Choroid plexus epithelial cell (primary cell): Measurements from ENCODE around the gene PDIA4.
"Not testable (repeated sequence)": the region's sequence is repeated elsewhere in the genome, so short reads cannot be mapped to it uniquely, and the experiment has no call there.

Experiments
- DNase-seq: peaks from one replicate; pipeline ENCODE4 v3.0.0-alpha.2; 2010; ENCODE audit warnings: low read depth
- H3K4me3 ChIP-seq: 2 replicates; pipeline ENCODE4 v1.5.1; 2011; ENCODE audit warnings: low read depth, mild to moderate bottlenecking, control low read depth, low read length, moderate library complexity
- TF ChIP-seq, protein P1 (sequence below): conservative IDR thresholded peaks from 2 replicates; pipeline ENCODE4 v1.5.1; 2011; ENCODE audit warnings: low read depth, mild to moderate bottlenecking, control low read depth, inconsistent platforms, low read length, moderate library complexity

Gene PDIA4

DNA sequence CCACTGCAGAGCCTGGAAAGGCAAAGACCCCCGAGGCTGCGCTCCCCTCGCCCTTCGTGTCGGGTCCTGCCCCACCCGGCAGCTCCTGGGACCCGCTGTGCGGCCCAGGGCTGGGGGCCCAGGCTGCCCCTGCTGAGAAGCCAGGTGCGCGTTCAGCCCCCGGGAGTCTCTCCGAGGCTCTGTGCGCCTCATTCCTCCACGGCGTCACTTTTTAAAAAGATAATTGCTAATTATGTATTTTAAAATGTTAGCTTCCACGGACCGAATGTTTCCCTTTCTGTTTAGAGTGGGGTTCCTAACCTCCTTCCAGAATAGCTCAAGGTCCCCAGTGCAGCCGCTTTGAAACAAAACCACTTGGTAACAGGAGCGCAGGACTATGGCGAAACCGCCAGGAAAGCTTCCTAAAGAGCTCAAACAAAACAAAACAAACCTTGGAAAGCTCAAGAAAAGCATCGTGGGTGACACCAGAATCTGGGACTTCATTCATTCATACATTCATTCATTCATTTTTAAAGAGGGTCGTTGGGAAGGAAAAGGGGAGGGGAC lies 45.6 kb downstream of the PDIA4 start:
- peak overlapping the region; percentile 69 for H3K4me3 ChIP-seq
- peak; percentile 61 for DNase-seq
- TF ChIP-seq, protein P1, sequence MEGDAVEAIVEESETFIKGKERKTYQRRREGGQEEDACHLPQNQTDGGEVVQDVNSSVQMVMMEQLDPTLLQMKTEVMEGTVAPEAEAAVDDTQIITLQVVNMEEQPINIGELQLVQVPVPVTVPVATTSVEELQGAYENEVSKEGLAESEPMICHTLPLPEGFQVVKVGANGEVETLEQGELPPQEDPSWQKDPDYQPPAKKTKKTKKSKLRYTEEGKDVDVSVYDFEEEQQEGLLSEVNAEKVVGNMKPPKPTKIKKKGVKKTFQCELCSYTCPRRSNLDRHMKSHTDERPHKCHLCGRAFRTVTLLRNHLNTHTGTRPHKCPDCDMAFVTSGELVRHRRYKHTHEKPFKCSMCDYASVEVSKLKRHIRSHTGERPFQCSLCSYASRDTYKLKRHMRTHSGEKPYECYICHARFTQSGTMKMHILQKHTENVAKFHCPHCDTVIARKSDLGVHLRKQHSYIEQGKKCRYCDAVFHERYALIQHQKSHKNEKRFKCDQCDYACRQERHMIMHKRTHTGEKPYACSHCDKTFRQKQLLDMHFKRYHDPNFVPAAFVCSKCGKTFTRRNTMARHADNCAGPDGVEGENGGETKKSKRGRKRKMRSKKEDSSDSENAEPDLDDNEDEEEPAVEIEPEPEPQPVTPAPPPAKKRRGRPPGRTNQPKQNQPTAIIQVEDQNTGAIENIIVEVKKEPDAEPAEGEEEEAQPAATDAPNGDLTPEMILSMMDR, result no peak

DNA sequence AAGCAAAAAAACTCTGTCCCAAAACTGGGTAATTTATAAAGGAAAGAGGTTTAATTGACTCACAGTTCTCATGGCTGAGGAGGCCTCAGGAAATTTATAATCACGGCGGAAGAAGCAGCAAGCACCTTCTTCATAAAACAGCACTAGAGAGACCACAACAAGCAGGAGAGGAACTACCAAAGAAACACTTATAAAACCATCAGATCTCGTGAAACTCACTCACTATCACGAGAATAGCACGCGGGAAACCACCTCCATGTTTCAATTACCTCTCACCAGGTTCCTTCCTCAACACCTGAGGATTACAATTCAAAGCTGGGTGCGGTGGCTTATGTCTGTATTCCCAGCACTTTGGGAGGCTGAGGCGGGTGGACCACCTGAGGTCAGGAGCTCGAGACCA lies 48.5 kb downstream of the PDIA4 start:
- TF ChIP-seq, protein P1, result no peak
- no peak for DNase-seq
- H3K4me3 ChIP-seq, result no peak overlapping the region

DNA sequence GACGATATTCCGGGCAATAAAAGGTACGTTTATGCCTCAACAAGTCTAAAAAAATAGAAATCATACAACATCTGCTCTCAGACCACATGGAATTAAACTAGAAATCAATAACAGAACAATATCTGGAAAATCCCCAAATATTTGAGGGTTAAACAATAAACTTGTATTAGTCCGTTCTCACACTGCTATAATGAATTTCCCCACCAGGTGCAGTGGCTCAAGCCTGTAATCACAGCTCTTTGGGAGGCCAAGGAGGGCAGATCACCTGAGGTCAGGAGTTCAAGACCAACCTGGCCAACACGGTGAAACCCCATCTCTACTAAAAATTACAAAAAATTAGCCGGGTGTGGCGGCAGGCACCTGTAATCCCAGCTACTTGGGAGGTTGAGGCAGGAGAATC lies 49.2 kb downstream of the PDIA4 start:
- DNase-seq, H3K4me3 ChIP-seq: not testable (repeated sequence)

DNA sequence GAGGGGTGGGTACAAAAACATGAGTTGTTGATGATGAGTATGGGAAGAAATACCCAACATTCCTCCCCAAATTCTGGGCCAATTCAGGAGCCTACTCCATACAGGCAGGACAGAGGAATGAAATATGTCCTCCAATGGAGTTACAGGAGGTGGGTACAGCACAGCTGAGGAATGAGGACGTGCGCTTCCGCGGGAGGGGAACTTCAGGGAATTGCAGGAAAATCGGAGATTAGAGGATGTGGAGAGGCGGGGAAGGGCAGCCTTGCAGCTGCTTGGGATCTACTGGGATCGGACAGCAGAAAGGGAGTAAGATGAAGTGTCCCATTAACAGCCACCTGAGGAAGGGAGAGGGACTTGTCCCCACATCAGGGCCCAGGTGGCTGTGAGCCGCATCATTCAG lies 50.2 kb downstream of the PDIA4 start:
- no peak for DNase-seq
- TF ChIP-seq, protein P1, result no peak
- H3K4me3 ChIP-seq, result no peak overlapping the region

DNA sequence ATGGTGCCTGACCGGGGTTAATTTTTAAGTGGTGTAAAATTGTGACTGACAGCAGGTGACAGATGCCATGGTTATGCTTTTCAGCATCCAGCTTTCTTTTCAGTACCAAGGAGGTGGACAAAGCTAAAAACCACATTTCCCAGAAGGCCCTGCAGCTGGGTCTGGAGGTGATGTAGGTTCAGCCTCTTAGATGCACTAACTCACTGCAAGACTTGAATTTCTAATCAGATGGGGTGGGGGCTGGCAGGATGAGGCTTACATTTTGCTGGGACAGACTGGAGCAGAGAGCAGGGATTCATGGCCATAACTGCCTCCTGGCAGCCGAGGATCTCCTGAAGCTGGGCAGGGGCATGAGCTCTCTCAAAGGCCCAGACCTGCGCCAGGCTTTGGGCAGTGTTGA lies 52.4 kb downstream of the PDIA4 start:
- TF ChIP-seq, protein P1, result no peak
- no peak overlapping the region for H3K4me3 ChIP-seq
- no peak for DNase-seq

DNA sequence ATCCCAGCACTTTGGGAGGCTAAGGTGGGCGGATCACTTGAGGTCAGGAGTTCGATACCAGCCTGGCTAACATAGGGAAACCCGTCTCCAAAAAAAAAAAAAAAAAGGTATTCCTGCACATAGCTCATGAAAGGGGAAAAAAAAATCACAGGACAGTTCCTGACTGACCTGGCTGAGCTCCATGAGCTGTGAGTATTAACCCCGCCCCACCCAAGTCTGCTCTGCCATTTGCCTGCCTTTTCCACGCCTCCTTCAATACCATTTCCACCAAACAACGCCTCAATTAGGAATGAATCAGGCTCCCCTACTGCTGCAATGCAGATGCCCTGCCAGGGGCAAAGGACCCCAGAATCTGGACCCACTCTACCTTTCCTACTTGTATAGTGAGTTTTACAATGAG lies 55.0 kb downstream of the PDIA4 start:
- TF ChIP-seq, protein P1, result no peak
- no peak overlapping the region for H3K4me3 ChIP-seq
- DNase-seq, result no peak

DNA sequence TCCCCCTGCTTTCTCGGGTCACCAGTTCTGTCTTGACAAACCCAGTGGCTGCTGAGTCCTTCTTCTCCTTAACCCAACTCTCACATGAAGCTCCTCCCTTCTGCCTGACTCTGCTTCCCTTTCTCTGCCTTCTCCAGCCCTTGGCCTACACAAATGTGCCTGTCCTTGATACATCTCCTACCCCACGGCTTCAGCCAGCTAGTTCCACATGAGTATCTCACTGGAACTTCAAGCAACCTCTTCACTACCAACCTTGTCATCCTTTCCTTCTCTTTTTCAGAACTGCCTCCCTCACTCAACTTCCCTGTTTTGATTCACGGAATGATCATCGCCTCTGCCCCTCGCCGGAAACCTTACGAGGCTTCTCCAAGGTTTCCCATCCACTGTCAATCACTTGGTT lies 55.9 kb downstream of the PDIA4 start:
- H3K4me3 ChIP-seq, result no peak overlapping the region
- no peak for DNase-seq
- TF ChIP-seq, protein P1, result no peak
